Occipital lobe (tissue), 2 donors: Measurements from ENCODE around the gene DRC3. TPM values are rescaled to one million over a fixed set of nuclear protein-coding genes. Genes with fewer than 3 reads are reported as not detected.

ENCODE experiments used
- DNase-seq: peaks from one replicate; lab custom pipeline; 2025; lab: John Stamatoyannopoulos, UW
- total RNA-seq: library from RNA; depleted of rRNA; stranded (reverse); fragments of >200 nt; gene quantifications from one replicate; pipeline ENCODE4 v1.2.3, GENCODE V29; 2014

The DRC3 gene
- total RNA-seq, 1 donor from 2014 or later: 2.0 TPM

- no peak for DNase-seq
Measured at GRCh38 chr17:18045691-18046350, 73.2 kb downstream of the DRC3 start.

- DNase-seq: no peak
Measured at GRCh38 chr17:18055597-18055996, 82.9 kb downstream of the DRC3 start.

GRCh38 chr17:18056214-18056613, 83.6 kb downstream of the DRC3 start:
- no peak for DNase-seq

GRCh38 chr17:18059283-18059682, 86.6 kb downstream of the DRC3 start:
- no peak for DNase-seq

- DNase-seq: no peak
Measured at GRCh38 chr17:18064053-18064452, 91.4 kb downstream of the DRC3 start.

GRCh38 chr17:18065546-18065945, 92.9 kb downstream of the DRC3 start:
- no peak for DNase-seq

Other genes starting within 250 kb of the DRC3 start
- 12.6 TPM for gene SREBF1, start 135.9 kb upstream of the DRC3 start, total RNA-seq
- gene TOM1L2, start 462 bp upstream of the DRC3 start, total RNA-seq: 17.8 TPM
- 27.6 TPM for gene ATPAF2, start 66.3 kb downstream of the DRC3 start, total RNA-seq
- 9.0 TPM for gene GID4, start 66.5 kb downstream of the DRC3 start, total RNA-seq
- 14.3 TPM for gene DRG2, start 115.1 kb downstream of the DRC3 start, total RNA-seq
- 2.0 TPM for gene MYO15A, start 135.9 kb downstream of the DRC3 start, total RNA-seq
- 79.7 TPM for gene ALKBH5, start 211.0 kb downstream of the DRC3 start, total RNA-seq